WTC11 (cell line): ENCODE results near the gene PIK3R1. TPM values are rescaled to one million over a fixed set of nuclear protein-coding genes. Genes with fewer than 3 reads are reported as not detected.

Source experiments
- ATAC-seq: fragments of 200-7000 bp; cut with Tn5 transposase; 2 replicates; pipeline ENCODE4 v1.10.0; 2021; ENCODE audit warnings: mild to moderate bottlenecking, moderate library complexity
- CTCF ChIA-PET: fragments of 300-600 bp; sonication (Branson Sonifier 250); formaldehyde crosslinking; loops from one replicate; lab custom pipeline; 2021; ENCODE audit warnings: antibody characterized with exemption; lab: Charles Lee
- POLR2A ChIA-PET: fragments of 350-600 bp; sonication (Branson Sonifier 250); formaldehyde crosslinking; loops from one replicate; lab custom pipeline; 2021; ENCODE audit warnings: antibody characterized with exemption; lab: Charles Lee
- DNase-seq: peaks from one replicate; pipeline ENCODE4 v3.0.0; 2021; ENCODE audit warnings: low spot score
- H3K27ac Mint-ChIP-seq: 2 replicates; pipeline ENCODE4 v1.8.0; 2021; ENCODE audit warnings: mixed read lengths
- H3K27me3 Mint-ChIP-seq: 2 replicates; pipeline ENCODE4 v1.8.0; 2021; ENCODE audit warnings: low read depth, mild to moderate bottlenecking, moderate library complexity, mixed read lengths
- H3K36me3 Mint-ChIP-seq: 2 replicates; pipeline ENCODE4 v1.8.0; 2021; ENCODE audit warnings: mixed read lengths
- H3K4me1 Mint-ChIP-seq: 2 replicates; pipeline ENCODE4 v1.8.0; 2022; ENCODE audit warnings: mixed read lengths
- H3K4me3 Mint-ChIP-seq: 2 replicates; pipeline ENCODE4 v1.8.0; 2021; ENCODE audit warnings: mild to moderate bottlenecking, moderate library complexity, mixed read lengths
- H3K9me3 Mint-ChIP-seq: 2 replicates; pipeline ENCODE4 v1.8.0; 2021; ENCODE audit warnings: mixed read lengths
- ATF1 ChIP-seq: sonication (generic); formaldehyde crosslinking; IDR thresholded peaks from 2 replicates; pipeline ENCODE4 v1.8.1; 2023; ENCODE audit warnings: mild to moderate bottlenecking, moderate library complexity, missing genetic modification reagents
- ATF6 ChIP-seq: sonication (generic); formaldehyde crosslinking; IDR thresholded peaks from 2 replicates; pipeline ENCODE4 v1.8.1; 2023; ENCODE audit warnings: mild to moderate bottlenecking, missing genetic modification reagents
- CBFB ChIP-seq: sonication (generic); formaldehyde crosslinking; IDR thresholded peaks from 2 replicates; pipeline ENCODE4 v1.8.1; 2022; ENCODE audit warnings: mild to moderate bottlenecking, low read depth, missing genetic modification reagents
- CREB1 ChIP-seq: sonication (generic); formaldehyde crosslinking; IDR thresholded peaks from 2 replicates; pipeline ENCODE4 v1.8.0; 2023; ENCODE audit warnings: mild to moderate bottlenecking, missing genetic modification reagents
- E2F1 ChIP-seq: sonication (generic); formaldehyde crosslinking; IDR thresholded peaks from 2 replicates; pipeline ENCODE4 v1.8.0; 2022; ENCODE audit warnings: mild to moderate bottlenecking, missing genetic modification reagents
- ESRRA ChIP-seq: sonication (generic); formaldehyde crosslinking; IDR thresholded peaks from 2 replicates; pipeline ENCODE4 v1.8.1; 2022; ENCODE audit warnings: mild to moderate bottlenecking, missing genetic modification reagents, borderline replicate concordance
- FOXP4 ChIP-seq: sonication (generic); formaldehyde crosslinking; IDR thresholded peaks from 2 replicates; pipeline ENCODE4 v1.8.0; 2022; ENCODE audit warnings: mild to moderate bottlenecking, missing genetic modification reagents
- GRHL2 ChIP-seq: fragments of 250-450 bp; sonication (Bioruptor Pico); IDR thresholded peaks from 2 replicates; pipeline ENCODE4 v1.8.0; 2022; ENCODE audit warnings: mild to moderate bottlenecking, moderate library complexity; ENCODE audit not compliant: insufficient replicate concordance, severe bottlenecking
- HMGXB4 ChIP-seq: sonication (generic); formaldehyde crosslinking; IDR thresholded peaks from 2 replicates; pipeline ENCODE4 v1.8.1; 2023; ENCODE audit warnings: mild to moderate bottlenecking, moderate library complexity, missing genetic modification reagents
- JAZF1 ChIP-seq: fragments of 250-450 bp; sonication (Bioruptor Pico); IDR thresholded peaks from 2 replicates; pipeline ENCODE4 v1.9.0; 2021; ENCODE audit warnings: moderate library complexity, mild to moderate bottlenecking, inconsistent platforms
- KAT7 ChIP-seq: sonication (generic); formaldehyde crosslinking; IDR thresholded peaks from 2 replicates; pipeline ENCODE4 v1.8.1; 2023; ENCODE audit warnings: missing genetic modification reagents, mild to moderate bottlenecking, borderline replicate concordance
- MYBL2 ChIP-seq: sonication (generic); formaldehyde crosslinking; IDR thresholded peaks from 2 replicates; pipeline ENCODE4 v1.8.1; 2023; ENCODE audit warnings: mild to moderate bottlenecking, moderate library complexity, missing genetic modification reagents
- NFATC4 ChIP-seq: fragments of 250-450 bp; sonication (Bioruptor Pico); IDR thresholded peaks from 2 replicates; pipeline ENCODE4 v1.9.0; 2021; ENCODE audit warnings: mild to moderate bottlenecking
- PRRX2 ChIP-seq: fragments of 250-450 bp; sonication (Bioruptor Pico); IDR thresholded peaks from 2 replicates; pipeline ENCODE4 v1.8.0; 2021; ENCODE audit warnings: mild to moderate bottlenecking
- RORB ChIP-seq: fragments of 250-450 bp; sonication (Bioruptor Pico); IDR thresholded peaks from 2 replicates; pipeline ENCODE4 v1.9.0; 2021; ENCODE audit warnings: mild to moderate bottlenecking
- TP53 ChIP-seq: sonication (generic); formaldehyde crosslinking; IDR thresholded peaks from 2 replicates; pipeline ENCODE4 v1.8.1; 2023; ENCODE audit warnings: mild to moderate bottlenecking, missing genetic modification reagents
- ZNF263 ChIP-seq: sonication (generic); formaldehyde crosslinking; IDR thresholded peaks from 2 replicates; pipeline ENCODE4 v1.8.1; 2022; ENCODE audit warnings: low read depth, mild to moderate bottlenecking, moderate library complexity, missing genetic modification reagents
- ZNF281 ChIP-seq: sonication (generic); formaldehyde crosslinking; IDR thresholded peaks from 2 replicates; pipeline ENCODE4 v1.8.0; 2023; ENCODE audit warnings: mild to moderate bottlenecking, missing genetic modification reagents
- ZNF423 ChIP-seq: fragments of 250-450 bp; sonication (Bioruptor Pico); IDR thresholded peaks from 2 replicates; pipeline ENCODE4 v2.1.2; 2022; ENCODE audit warnings: mild to moderate bottlenecking, moderate library complexity
- ZNF512 ChIP-seq: sonication (generic); formaldehyde crosslinking; IDR thresholded peaks from 2 replicates; pipeline ENCODE4 v1.8.1; 2022; ENCODE audit warnings: missing genetic modification reagents, borderline replicate concordance
- total RNA-seq: library from RNA; stranded (reverse); gene quantifications from 3 replicates; pipeline ENCODE4 v1.2.3, GENCODE V29; 2021

Gene PIK3R1
- total RNA-seq, 1 experiment from 2014 or later, result 11.3 TPM

- no peak; the same call in 1 of the 2 replicates for ATAC-seq
- H3K9me3 Mint-ChIP-seq, result no peaks in the 10 kb centered on the region
- H3K27me3 Mint-ChIP-seq, result no peaks in the 10 kb centered on the region
- no peaks in the 10 kb centered on the region for H3K36me3 Mint-ChIP-seq
- no peak overlapping the region for H3K27ac Mint-ChIP-seq
- TF ChIP-seq ZNF423 (CRISPR knock-in tag) (no peak), ATF6 (CRISPR knock-in tag) (no peak), PRRX2 (no peak), HMGXB4 (CRISPR knock-in tag) (no peak), ATF1 (no peak), NFATC4 (CRISPR knock-in tag) (no peak), ESRRA (CRISPR knock-in tag) (no peak)
- CTCF ChIA-PET, result interaction anchor here (1.3 to 1.8 kb wide), 3 partner anchors 33 to 1083 kb away, joined by 4 to 7 read pairs (median 5); partner anchors contain the start of gene PIK3R1
- POLR2A ChIA-PET, result no interaction called here
- H3K4me1 Mint-ChIP-seq, result peaks cover 48% of the 10 kb centered on the region
- no peak overlapping the region for H3K4me3 Mint-ChIP-seq
- no peak for DNase-seq
Observed at GRCh38 chr5:68249520-68249919, 34.0 kb downstream of the PIK3R1 start.

GRCh38 chr5:68250661-68251298 is 35.2 kb downstream of the PIK3R1 start:
- no peaks in the 10 kb centered on the region for H3K9me3 Mint-ChIP-seq
- ChIA-PET POLR2A (no interaction called here), CTCF (interaction anchor here (1.3 to 1.8 kb wide), 2 partner anchors 35 to 1005 kb away, joined by 3 to 7 read pairs; no protein-coding TSS in a partner anchor)
- H3K4me3 Mint-ChIP-seq, result no peak overlapping the region
- H3K4me1 Mint-ChIP-seq, result peaks cover 45% of the 10 kb centered on the region
- ATAC-seq, result no peak; the same call in 1 of the 2 replicates
- H3K36me3 Mint-ChIP-seq, result no peaks in the 10 kb centered on the region
- no peaks in the 10 kb centered on the region for H3K27me3 Mint-ChIP-seq
- TF ChIP-seq JAZF1 (CRISPR knock-in tag), result no peak
- TF ChIP-seq ESRRA (CRISPR knock-in tag), result no peak
- TF ChIP-seq GRHL2 (CRISPR knock-in tag), result no peak
- TF ChIP-seq CREB1, result no peak
- TF ChIP-seq E2F1 (CRISPR knock-in tag), result no peak
- no peak for TF ChIP-seq RORB
- no peak for TF ChIP-seq FOXP4 (CRISPR knock-in tag)
- no peak for TF ChIP-seq ZNF263
- TF ChIP-seq TP53 (CRISPR knock-in tag), result no peak
- no peak for TF ChIP-seq MYBL2 (CRISPR knock-in tag)
- no peak for TF ChIP-seq ZNF281 (CRISPR knock-in tag)
- no peak for TF ChIP-seq NFATC4 (CRISPR knock-in tag)
- TF ChIP-seq ZNF512 (CRISPR knock-in tag), result no peak
- TF ChIP-seq KAT7 (CRISPR knock-in tag), result no peak
- TF ChIP-seq CBFB (CRISPR knock-in tag), result no peak
- TF ChIP-seq, all 79 proteins: peak for 0
- H3K27ac Mint-ChIP-seq, result no peak overlapping the region
- no peak for DNase-seq
